GM18526 (cell line): Measurements from ENCODE around the gene SOX3.

Experiments used
- POLR2A ChIP-seq: IDR thresholded peaks from 3 replicates; pipeline ENCODE4 v1.6.1; 2011; ENCODE audit not compliant: insufficient read length; ENCODE audit errors: extremely low read depth

The SOX3 gene

GRCh38 chrX:140503714-140504351 is 1.0 kb downstream of the SOX3 start:
- TF ChIP-seq POLR2A: no peak

- TF ChIP-seq POLR2A: no peak
Measured at GRCh38 chrX:140503238-140503601, 1.6 kb downstream of the SOX3 start.

GRCh38 chrX:140502491-140503237 is 2.2 kb downstream of the SOX3 start:
- no peak for TF ChIP-seq POLR2A

GRCh38 chrX:140501940-140502468 is 2.9 kb downstream of the SOX3 start:
- TF ChIP-seq POLR2A: no peak

DNA sequence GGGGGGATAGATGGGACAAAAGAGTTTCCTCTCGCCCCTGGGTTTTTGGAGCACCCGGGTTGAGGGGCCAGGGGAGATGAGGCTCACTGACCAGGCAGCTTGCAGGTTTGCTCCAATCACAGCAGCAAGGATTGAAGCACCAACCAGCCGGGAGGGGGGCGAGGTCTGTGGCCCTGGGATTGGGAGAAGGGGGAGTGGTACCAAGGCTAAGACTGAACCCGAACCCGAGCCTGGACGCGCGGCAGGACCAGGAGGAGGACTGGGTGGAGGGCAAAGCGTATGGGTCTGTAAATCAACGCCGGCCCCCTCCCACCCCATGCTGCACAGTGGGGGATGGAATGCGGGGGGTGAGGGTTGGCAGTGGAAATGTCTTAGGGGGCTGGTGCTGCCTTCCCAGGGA is 3.5 kb downstream of the SOX3 start:
- TF ChIP-seq POLR2A: no peak

GRCh38 chrX:140500441-140500840 is 4.4 kb downstream of the SOX3 start:
- no peak for TF ChIP-seq POLR2A

DNA sequence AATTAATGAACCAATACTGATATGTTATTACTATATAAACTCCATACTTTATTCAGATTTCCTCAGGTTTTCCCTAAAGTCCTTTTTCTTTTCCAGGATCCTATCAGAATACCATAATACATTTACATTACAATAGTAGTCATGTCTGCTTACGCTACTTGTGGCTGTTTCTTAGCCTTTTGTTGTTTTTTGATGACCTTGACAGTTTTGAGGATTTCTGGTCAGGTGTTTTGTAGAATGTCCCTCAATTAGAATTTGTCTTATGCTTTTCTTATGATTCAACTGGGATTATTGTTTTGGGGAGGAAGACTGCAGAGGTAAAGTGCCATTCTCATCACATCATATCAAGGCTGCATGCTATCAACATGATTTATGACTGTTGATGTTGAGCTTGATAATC is 9.1 kb downstream of the SOX3 start:
- no peak for TF ChIP-seq POLR2A

GRCh38 chrX:140492066-140492994 is 12.5 kb downstream of the SOX3 start:
- no peak for TF ChIP-seq POLR2A

DNA sequence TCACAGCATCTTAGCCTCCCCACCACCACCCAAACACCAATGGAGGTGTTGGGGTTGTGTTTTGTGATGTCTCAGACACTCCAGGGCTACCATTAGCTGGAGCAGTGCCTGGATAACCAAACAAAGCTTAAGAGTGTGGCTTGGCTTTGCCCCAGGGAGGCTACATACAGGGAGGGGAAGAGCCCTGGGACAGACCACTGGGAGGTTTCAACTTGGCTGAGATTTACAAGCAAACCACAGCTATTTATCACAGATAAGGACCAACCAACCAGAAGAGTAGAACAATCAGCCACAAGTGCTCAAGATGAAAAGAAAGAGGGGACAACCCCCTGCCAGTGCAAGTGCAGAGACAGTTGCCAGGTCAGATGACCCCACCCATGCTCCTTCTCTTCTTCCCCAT is 24.1 kb downstream of the SOX3 start:
- TF ChIP-seq POLR2A: no peak

DNA sequence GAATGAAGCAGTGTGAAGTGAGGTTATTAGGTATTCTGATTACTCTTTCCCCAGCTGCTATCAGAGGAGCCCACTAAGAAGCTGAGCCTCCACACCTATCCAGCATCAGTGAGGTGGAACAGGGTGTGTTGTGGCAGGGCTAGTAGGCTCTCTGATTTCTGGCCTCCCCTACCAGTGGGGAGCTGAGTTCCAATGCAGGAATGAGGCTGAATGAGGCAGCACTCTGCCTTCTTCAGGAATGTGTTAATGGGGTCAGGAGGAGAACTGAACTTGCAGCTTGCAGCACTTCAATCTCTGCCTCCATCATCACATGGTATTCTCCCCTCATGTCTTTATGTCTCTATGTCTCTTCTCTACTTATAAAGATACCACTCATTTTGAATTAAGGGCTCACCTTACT is 26.9 kb downstream of the SOX3 start:
- no peak for TF ChIP-seq POLR2A

- no peak for TF ChIP-seq POLR2A
Measured at GRCh38 chrX:140475025-140475424, 29.8 kb downstream of the SOX3 start.

- no peak for TF ChIP-seq POLR2A
Measured at GRCh38 chrX:140467211-140467610, 37.7 kb downstream of the SOX3 start.
